NB4 (cell line): ENCODE measurements around the gene LHX2.

Experiments
- DNase-seq: peaks from one replicate; pipeline ENCODE4 v3.0.0; 2010; ENCODE audit warnings: low read depth
- H3K4me3 ChIP-seq: one replicate; pipeline ENCODE4 v1.5.1; 2011; ENCODE audit warnings: mild to moderate bottlenecking, low read depth, low read length, moderate library complexity
- CTCF ChIP-seq: IDR thresholded peaks from one replicate; pipeline ENCODE4 v1.5.1; 2012; ENCODE audit warnings: low read depth, low read length
- MAX ChIP-seq: IDR thresholded peaks from 2 replicates; pipeline ENCODE4 v1.6.1; 2011; ENCODE audit warnings: low read depth, low read length
- MYC ChIP-seq: IDR thresholded peaks from 2 replicates; pipeline ENCODE4 v1.6.1; 2011; ENCODE audit warnings: low read depth, low read length
- POLR2A ChIP-seq: IDR thresholded peaks from 2 replicates; pipeline ENCODE4 v1.6.1; 2011; ENCODE audit warnings: mild to moderate bottlenecking; ENCODE audit not compliant: insufficient read length; ENCODE audit errors: extremely low read depth

The LHX2 gene

GRCh38 chr9:124024107-124024506 is 12.5 kb downstream of the LHX2 start:
- TF ChIP-seq CTCF (no peak), MAX (no peak), MYC (no peak), POLR2A (no peak)
- H3K4me3 ChIP-seq, result no peak overlapping the region
- no peak for DNase-seq

GRCh38 chr9:124029617-124030016 is 18.0 kb downstream of the LHX2 start:
- DNase-seq, result no peak
- H3K4me3 ChIP-seq, result no peak overlapping the region
- TF ChIP-seq POLR2A, result no peak
- no peak for TF ChIP-seq MYC
- no peak for TF ChIP-seq MAX
- no peak for TF ChIP-seq CTCF

- H3K4me3 ChIP-seq, result no peak overlapping the region
- no peak for DNase-seq
- TF ChIP-seq POLR2A (no peak), CTCF (no peak), MYC (no peak), MAX (no peak)
Observed at GRCh38 chr9:124030969-124031451, 19.4 kb downstream of the LHX2 start.

GRCh38 chr9:124032247-124032646 is 20.7 kb downstream of the LHX2 start:
- no peak for TF ChIP-seq MYC
- no peak for TF ChIP-seq POLR2A
- no peak for TF ChIP-seq CTCF
- TF ChIP-seq MAX, result no peak
- H3K4me3 ChIP-seq, result no peak overlapping the region
- no peak for DNase-seq

GRCh38 chr9:124033348-124033747 is 21.8 kb downstream of the LHX2 start:
- TF ChIP-seq MYC (no peak), POLR2A (no peak), MAX (no peak), CTCF (no peak)
- DNase-seq, result no peak
- H3K4me3 ChIP-seq, result no peak overlapping the region

- no peak for DNase-seq
- TF ChIP-seq POLR2A, result no peak
- no peak for TF ChIP-seq CTCF
- TF ChIP-seq MAX, result no peak
- TF ChIP-seq MYC, result no peak
- no peak overlapping the region for H3K4me3 ChIP-seq
Observed at GRCh38 chr9:124033967-124034366, 22.4 kb downstream of the LHX2 start.
